Fibroblast of upper back skin (primary cell): ENCODE measurements around the gene SPANXA2.
A peak's percentile ranks its signal among the peaks of the same experiment; 100 is the strongest.
"Not testable (repeated sequence)": the region's sequence is repeated elsewhere in the genome, so short reads cannot be mapped to it uniquely, and the experiment has no call there.

Experiments used
- DNase-seq: peaks from one replicate; pipeline ENCODE4 v3.0.0-alpha.2; 2013

SPANXA2 gene, protein sequence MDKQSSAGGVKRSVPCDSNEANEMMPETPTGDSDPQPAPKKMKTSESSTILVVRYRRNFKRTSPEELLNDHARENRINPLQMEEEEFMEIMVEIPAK

GRCh38 chrX:141589408-141589807 lies at the start of gene SPANXA2:
Gene SPANXA2 (plus strand): TSS chrX:141589708. CDS start chrX:141589768, 60 bp downstream.
- not testable (repeated sequence) for DNase-seq

GRCh38 chrX:141542551-141542950 lies 47.0 kb upstream of the SPANXA2 start:
- DNase-seq, result not testable (repeated sequence)

DNA sequence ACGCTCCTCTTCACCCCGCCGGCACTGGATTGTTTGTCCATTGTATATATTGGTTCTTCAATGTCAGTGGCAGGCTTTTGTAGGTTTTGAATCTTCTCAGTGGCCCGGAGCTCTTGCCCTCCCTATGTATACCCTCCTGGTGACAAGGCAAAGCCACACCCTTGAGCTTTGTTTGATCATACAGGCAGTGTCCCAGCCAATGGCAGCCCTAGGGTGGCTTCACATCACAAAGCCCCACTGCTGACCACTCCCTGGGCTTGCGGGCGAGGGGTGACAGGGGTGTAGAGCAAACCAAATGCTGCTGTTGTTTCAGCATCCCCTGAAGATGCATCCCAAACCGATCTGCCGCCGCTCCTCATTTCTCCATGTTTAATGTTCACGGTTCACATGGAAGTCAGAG lies 4.9 kb upstream of the SPANXA2 start, which contains the start of gene SPANXA1:
Gene SPANXA1 (minus strand): TSS at position 101 of the 400 bp plus-strand sequence. CDS start 60 bp downstream, at position 41.
- not testable (repeated sequence) for DNase-seq

GRCh38 chrX:141609111-141609510 lies 19.6 kb downstream of the SPANXA2 start:
- DNase-seq, result no peak

- peak; percentile 46 for DNase-seq
Measured at GRCh38 chrX:141619336-141619735, 29.8 kb downstream of the SPANXA2 start.

- DNase-seq, result no peak
Measured at GRCh38 chrX:141632124-141632523, 42.6 kb downstream of the SPANXA2 start.

DNA sequence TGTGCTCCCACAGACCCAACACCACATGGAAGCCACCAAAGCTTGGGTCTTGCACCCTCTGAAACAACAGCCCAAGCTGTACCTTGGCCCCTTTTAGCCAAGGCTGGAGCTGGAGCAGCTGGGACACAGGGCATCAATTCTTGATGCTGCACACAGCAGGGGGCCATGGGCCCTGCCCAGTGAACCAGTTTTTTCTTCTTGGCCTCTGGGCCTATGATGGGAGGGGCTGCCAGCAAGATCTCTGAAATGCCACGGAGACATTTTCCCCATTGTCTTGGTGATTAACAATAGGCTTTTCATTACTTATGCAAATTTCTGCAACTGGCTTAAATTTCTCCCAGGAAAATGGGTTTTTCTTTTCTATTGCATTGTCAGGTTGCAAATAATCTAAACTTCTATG lies 49.0 kb downstream of the SPANXA2 start:
- DNase-seq, result no peak
